NK-92 (cell line): ENCODE data around the gene ACE.

Experiments
- DNase-seq: peaks from one replicate; lab custom pipeline; 2025; ENCODE audit not compliant: unreplicated experiment; lab: John Stamatoyannopoulos, UW

Gene ACE

GRCh38 chr17:63533433-63534077, 56.7 kb downstream of the ACE start:
- DNase-seq: no peak

GRCh38 chr17:63534078-63534570, 57.3 kb downstream of the ACE start:
- no peak for DNase-seq

DNA sequence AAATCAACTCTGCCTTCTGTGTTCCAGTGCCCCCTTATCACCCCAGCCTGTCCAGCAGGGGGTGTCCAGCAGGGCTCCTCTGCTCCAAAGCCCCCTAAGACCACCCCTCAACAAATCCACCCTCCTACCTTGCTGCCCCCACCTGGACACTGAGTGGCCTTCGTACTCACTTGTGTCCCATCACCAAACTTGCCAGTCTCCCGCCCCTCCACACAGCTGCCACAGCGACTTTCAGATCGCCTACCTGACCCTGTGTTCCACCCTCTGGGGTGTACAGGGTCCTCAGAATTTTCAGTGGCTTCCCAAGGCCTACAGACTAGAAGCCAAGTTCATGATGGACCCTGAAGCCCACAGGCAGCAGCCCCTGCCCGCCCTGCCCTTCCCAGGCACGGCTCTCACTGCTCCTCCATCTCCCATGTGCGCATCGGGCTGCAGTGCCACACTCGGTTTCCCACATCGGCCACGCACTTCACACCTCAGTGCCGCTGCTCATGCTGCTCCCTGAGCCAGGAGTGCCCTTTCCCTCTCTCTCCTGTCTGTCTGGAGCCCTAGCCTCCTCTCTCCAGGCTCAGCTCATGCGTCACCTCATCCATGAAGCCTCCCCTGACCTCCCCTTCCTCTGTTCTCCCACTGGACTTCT, 58.1 kb downstream of the ACE start:
- no peak for DNase-seq

- DNase-seq: no peak
Observed at GRCh38 chr17:63535640-63536039, 58.8 kb downstream of the ACE start.

DNA sequence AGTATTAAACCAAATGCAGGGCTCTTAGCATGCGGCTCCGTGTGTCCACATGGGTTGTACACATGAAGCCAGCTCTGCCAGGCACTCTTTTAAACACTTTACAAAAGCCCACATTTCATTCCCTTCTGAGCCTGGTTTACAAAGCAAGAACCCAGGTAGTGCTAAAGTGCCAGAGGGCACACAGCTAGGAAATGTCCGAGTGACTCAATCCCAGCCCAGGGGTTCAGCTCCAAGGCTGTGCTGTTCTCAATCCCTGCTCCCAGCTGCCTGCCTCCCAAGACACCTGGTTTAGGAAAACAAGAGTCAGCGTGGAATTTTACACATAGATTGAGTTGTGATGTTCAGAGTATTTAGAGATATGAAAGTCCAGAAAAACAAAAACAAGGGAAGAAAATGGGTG, 60.1 kb downstream of the ACE start:
- DNase-seq: no peak

- DNase-seq: no peak
Observed at GRCh38 chr17:63537991-63538692, 61.3 kb downstream of the ACE start.

- DNase-seq: no peak
Observed at GRCh38 chr17:63538693-63539595, 62.1 kb downstream of the ACE start.

- DNase-seq: no peak
Observed at GRCh38 chr17:63540590-63540989, 63.7 kb downstream of the ACE start.

DNA sequence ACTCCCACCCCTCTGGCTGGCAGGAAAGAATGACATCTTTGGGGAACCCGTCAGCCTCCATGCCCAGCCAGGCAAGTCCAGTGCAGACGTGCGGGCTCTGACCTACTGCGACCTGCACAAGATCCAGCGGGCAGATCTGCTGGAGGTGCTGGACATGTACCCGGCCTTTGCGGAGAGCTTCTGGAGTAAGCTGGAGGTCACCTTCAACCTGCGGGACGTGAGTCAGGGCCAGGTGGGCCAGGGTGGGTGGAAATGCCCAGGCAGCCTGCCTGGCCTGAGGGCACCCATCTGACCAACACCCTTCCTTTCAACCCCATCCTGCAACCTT, 65.3 kb downstream of the ACE start:
- no peak for DNase-seq

- DNase-seq: no peak
Observed at GRCh38 chr17:63542942-63543821, 66.3 kb downstream of the ACE start.

GRCh38 chr17:63543822-63544420, 67.1 kb downstream of the ACE start:
- DNase-seq: no peak

GRCh38 chr17:63544467-63545301, 67.8 kb downstream of the ACE start:
- no peak for DNase-seq

DNA sequence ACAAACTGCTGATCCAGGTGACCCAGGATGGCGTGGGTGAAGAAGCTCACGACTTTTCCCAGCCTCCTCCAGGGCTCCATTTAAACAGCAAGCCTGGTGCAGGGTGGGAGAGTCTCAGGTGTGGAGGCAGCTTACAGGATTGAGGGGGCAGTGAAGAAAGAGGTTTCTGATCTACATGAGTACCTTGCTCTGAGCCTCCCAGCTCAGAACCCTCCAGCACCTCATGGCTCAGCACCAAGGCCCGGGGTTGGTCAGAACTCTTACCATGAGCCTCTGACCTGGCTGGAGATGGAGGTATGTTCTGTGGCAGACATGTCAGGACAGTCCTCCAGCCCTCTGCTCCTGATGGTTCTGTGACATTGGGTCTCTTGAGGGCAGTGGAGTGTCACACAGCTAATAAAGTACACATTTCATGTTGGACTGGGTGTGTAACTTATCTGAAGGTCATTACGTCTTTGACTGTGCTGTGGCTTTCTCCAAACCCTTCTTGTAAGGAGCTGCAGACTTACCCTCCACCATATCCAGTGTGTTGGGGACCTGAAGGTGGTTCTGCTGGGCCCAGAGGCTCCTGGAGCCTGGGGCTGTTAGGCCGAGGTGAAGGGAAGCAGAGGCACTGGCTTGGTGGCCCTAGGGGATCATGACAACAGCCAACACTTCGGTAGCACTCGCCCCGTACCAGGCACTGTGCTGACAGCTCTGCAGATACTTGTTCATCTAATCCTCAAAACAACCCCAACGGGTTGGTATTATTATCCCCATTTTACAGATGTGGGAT, 69.6 kb downstream of the ACE start:
- DNase-seq: no peak

- no peak for DNase-seq
Observed at GRCh38 chr17:63547083-63547523, 70.2 kb downstream of the ACE start.
